Measurements from ENCODE around the gene DCX. TPM values are rescaled to one million over a fixed set of nuclear protein-coding genes. Genes with fewer than 3 reads are reported as not detected.

DCX gene
- total RNA-seq, 1 donor from 2014 or later = 0.05 TPM

DNA sequence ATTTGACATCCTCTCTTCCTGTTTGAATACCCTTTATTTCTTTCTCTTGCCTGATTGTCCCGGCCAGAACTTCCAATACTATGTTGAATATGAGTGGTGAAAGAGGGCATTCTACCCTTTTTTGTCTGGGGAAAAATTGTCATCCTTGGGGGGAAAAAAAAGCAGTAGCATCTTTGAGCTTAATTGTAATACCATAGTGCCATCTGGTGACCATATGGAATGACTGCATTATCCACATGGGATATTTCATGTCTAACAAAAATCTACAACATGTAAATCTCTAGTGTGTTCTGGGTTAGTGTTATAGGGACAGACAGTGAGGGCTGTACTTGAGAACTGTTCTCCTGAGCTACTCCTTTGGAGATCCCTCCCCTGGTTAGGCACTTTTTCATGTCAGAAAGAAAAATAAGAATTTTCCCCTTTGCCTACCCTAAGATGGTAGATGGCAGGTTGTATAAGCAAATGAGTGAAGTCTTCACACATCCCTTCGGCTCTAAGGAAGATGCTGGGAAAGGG, 167.7 kb downstream of the DCX start:
- intact Hi-C loops (cut with micrococcal nuclease) = no loop called here
- Histone ChIP-seq H3K4me1 (no peaks in the 10 kb centered on the region), H3K27ac (replicated peaks) (no peak overlapping the region), H3K9me3 (replicated peaks) (no peaks in the 10 kb centered on the region), H3K4me3 (no peak overlapping the region), H3K36me3 (no peaks in the 10 kb centered on the region), H3K27me3 (ENCODE audit: low read depth) (no peaks in the 10 kb centered on the region)
- no peak for DNase-seq
- TF ChIP-seq, protein P1, sequence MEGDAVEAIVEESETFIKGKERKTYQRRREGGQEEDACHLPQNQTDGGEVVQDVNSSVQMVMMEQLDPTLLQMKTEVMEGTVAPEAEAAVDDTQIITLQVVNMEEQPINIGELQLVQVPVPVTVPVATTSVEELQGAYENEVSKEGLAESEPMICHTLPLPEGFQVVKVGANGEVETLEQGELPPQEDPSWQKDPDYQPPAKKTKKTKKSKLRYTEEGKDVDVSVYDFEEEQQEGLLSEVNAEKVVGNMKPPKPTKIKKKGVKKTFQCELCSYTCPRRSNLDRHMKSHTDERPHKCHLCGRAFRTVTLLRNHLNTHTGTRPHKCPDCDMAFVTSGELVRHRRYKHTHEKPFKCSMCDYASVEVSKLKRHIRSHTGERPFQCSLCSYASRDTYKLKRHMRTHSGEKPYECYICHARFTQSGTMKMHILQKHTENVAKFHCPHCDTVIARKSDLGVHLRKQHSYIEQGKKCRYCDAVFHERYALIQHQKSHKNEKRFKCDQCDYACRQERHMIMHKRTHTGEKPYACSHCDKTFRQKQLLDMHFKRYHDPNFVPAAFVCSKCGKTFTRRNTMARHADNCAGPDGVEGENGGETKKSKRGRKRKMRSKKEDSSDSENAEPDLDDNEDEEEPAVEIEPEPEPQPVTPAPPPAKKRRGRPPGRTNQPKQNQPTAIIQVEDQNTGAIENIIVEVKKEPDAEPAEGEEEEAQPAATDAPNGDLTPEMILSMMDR (IDR thresholded peaks at IDR 0.05; ENCODE audit: borderline replicate concordance) = peak; percentile 45

Other genes starting within 250 kb of the DCX start
- gene CAPN6, start 141.7 kb downstream of the DCX start, total RNA-seq = not detected
- gene SERTM2, start 99.5 kb upstream of the DCX start, total RNA-seq = not detected

All from left ventricle myocardium inferior (tissue), 1 donor.